Measurements from ENCODE around the gene TOLLIP. TPM values are rescaled to one million over a fixed set of nuclear protein-coding genes. Genes with fewer than 3 reads are reported as not detected.

The TOLLIP gene
- total and polyA plus RNA-seq, 12 donors: 19.0 to 53.6 (median 42.6) TPM

DNA sequence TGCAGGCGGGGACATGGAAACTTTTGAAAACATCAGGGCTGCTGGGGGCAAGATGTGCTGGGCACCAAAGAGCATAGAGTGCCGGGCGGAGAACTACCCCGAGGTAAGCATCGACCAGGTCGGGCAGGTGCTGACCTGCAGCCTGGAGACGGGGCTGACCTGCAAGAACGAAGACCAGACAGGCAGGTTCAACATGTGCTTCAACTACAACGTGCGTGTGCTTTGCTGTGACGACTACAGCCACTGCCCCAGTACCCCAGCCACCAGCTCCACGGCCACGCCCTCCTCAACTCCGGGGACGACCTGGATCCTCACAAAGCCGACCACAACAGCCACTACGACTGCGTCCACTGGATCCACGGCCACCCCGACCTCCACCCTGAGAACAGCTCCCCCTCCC is 67.1 kb downstream of the TOLLIP start:
- 94 to 95% methylated on average over 20 of the region's 20 CpGs for WGBS, 2 donors
- Histone ChIP-seq H3K36me3 (no peaks in the 10 kb centered on the region), H3K27me3 (no peaks in the 10 kb centered on the region), H3K9me3 (no peaks in the 10 kb centered on the region), H3K4me1 (no peaks in the 10 kb centered on the region), H3K27ac (no peak overlapping the region), H3K4me3 (no peak overlapping the region)
- no peak for DNase-seq
- TF ChIP-seq, protein P1, sequence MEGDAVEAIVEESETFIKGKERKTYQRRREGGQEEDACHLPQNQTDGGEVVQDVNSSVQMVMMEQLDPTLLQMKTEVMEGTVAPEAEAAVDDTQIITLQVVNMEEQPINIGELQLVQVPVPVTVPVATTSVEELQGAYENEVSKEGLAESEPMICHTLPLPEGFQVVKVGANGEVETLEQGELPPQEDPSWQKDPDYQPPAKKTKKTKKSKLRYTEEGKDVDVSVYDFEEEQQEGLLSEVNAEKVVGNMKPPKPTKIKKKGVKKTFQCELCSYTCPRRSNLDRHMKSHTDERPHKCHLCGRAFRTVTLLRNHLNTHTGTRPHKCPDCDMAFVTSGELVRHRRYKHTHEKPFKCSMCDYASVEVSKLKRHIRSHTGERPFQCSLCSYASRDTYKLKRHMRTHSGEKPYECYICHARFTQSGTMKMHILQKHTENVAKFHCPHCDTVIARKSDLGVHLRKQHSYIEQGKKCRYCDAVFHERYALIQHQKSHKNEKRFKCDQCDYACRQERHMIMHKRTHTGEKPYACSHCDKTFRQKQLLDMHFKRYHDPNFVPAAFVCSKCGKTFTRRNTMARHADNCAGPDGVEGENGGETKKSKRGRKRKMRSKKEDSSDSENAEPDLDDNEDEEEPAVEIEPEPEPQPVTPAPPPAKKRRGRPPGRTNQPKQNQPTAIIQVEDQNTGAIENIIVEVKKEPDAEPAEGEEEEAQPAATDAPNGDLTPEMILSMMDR (IDR thresholded peaks at IDR 0.05): no peak
- intact Hi-C loops (cut with DNase I): no loop called here
- ATAC-seq: no peak

DNA sequence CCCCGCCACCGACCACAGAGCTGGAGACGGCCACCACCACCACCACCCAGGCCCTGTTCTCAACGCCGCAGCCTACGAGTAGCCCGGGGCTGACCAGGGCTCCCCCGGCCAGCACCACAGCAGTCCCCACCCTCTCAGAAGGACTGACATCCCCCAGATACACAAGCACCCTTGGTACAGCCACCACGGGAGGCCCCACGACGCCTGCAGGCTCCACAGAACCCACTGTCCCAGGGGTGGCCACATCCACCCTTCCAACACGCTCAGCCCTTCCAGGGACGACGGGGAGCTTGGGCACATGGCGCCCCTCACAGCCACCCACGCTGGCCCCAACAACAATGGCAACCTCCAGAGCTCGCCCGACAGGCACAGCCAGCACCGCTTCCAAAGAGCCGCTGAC is 67.7 kb downstream of the TOLLIP start:
- Histone ChIP-seq H3K9me3 (no peaks in the 10 kb centered on the region), H3K4me1 (no peaks in the 10 kb centered on the region), H3K36me3 (no peaks in the 10 kb centered on the region), H3K27ac (no peak overlapping the region), H3K4me3 (no peak overlapping the region), H3K27me3 (no peaks in the 10 kb centered on the region)
- TF ChIP-seq, protein P1 (IDR thresholded peaks at IDR 0.05): no peak
- intact Hi-C loops (cut with DNase I): no loop called here
- DNase-seq (no peak), ATAC-seq (no peak)
- WGBS, 2 donors: 92 to 95% methylated on average over 20 of the region's 20 CpGs

DNA sequence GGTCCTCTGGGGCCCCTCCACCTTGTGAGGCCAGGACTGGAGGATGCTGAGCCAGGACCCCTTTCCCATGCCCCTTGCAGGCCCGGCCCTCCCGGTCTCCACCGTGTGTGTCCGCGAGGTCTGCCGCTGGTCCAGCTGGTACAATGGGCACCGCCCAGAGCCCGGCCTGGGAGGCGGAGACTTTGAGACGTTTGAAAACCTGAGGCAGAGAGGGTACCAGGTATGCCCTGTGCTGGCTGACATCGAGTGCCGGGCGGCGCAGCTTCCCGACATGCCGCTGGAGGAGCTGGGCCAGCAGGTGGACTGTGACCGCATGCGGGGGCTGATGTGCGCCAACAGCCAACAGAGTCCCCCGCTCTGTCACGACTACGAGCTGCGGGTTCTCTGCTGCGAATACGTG is 68.7 kb downstream of the TOLLIP start:
- intact Hi-C loops (cut with DNase I): no loop called here
- TF ChIP-seq, protein P1 (IDR thresholded peaks at IDR 0.05): no peak

DNA sequence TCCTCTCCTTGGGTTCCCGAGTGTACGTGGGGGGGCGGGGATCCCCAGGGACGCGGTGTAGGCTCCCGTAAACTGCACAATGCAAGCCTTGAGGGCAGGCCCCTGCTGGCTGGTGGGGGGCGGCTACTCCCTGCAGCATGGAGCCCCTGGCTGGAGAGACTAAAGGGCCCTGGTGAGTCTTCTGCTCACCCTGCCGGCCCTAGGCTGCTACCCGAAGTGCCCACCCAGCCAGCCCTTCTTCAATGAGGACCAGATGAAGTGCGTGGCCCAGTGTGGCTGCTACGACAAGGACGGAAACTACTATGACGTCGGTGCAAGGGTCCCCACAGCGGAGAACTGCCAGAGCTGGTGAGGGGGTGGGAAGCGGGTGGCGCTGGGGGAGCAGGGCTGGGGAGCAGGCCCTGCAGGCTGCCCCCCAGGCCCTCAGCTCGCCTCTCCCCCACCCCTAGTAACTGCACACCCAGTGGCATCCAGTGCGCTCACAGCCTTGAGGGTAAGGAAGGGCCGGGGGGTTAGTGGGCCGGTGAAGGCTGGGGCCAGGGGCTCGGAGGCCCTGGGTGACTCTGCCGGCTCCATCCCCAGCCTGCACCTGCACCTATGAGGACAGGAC is 69.7 kb downstream of the TOLLIP start:
- Histone ChIP-seq H3K27me3 (no peaks in the 10 kb centered on the region), H3K27ac (no peak overlapping the region), H3K9me3 (no peaks in the 10 kb centered on the region), H3K4me1 (no peaks in the 10 kb centered on the region), H3K36me3 (no peaks in the 10 kb centered on the region), H3K4me3 (no peak overlapping the region)
- TF ChIP-seq, protein P1 (IDR thresholded peaks at IDR 0.05): no peak
- ATAC-seq (no peak), DNase-seq (no peak)
- intact Hi-C loops (cut with DNase I): no loop called here
- WGBS, 2 donors: 82 to 87% methylated on average over 23 of the region's 23 CpGs

More for the DNA sequence above, 68.7 kb downstream of the TOLLIP start:
- 94% methylated on average over 25 of the region's 25 CpGs for WGBS, 2 donors
- no peaks in the 10 kb centered on the region for H3K27me3 ChIP-seq
- no peaks in the 10 kb centered on the region for H3K36me3 ChIP-seq
- DNase-seq (no peak), ATAC-seq (no peak)
- H3K4me1 ChIP-seq: no peaks in the 10 kb centered on the region
- no peak overlapping the region for H3K27ac ChIP-seq
- H3K9me3 ChIP-seq: no peaks in the 10 kb centered on the region
- no peak overlapping the region for H3K4me3 ChIP-seq
